HCT116 (cell line): ENCODE data around the gene POFUT2. TPM values are rescaled to one million over a fixed set of nuclear protein-coding genes. Genes with fewer than 3 reads are reported as not detected.

Experiments used
- ATAC-seq: fragments of 200-7000 bp; cut with Tn5 transposase; 2 replicates; pipeline ENCODE4 v1.9.1; 2020; ENCODE audit warnings: mild to moderate bottlenecking, moderate library complexity
- BruUV-seq: library from RNA; stranded (reverse); fragments of 400-500 nt; replicated peaks from 2 replicates; lab custom pipeline; 2021; lab: Mats Ljungman, UMichigan
- CTCF ChIA-PET: fragments of 300-600 bp; sonication (Branson Sonifier 250); formaldehyde crosslinking; loops from one replicate; lab custom pipeline; 2021; ENCODE audit warnings: antibody characterized with exemption; lab: Charles Lee
- POLR2A ChIA-PET: fragments of 300-600, 350-600 bp; sonication (Branson Sonifier 250); formaldehyde crosslinking; loops from one replicate; lab custom pipeline; 2021; ENCODE audit warnings: antibody characterized with exemption; lab: Charles Lee
- RAD21 ChIA-PET, 2 experiments: fragments of 300-600 bp; sonication (Branson Sonifier 250); formaldehyde crosslinking; loops; one replicate each; lab custom pipeline; 2023; ENCODE audit warnings: low total read pairs in 2 of 2; ENCODE audit not compliant: uncharacterized antibody in 2 of 2, unreplicated experiment in 2 of 2, low non-redundant PET in 1 of 2; lab: Charles Lee
- DNase-seq: peaks from one replicate; pipeline ENCODE4 v3.0.0-alpha.2; 2010; ENCODE audit warnings: low read depth, low spot score
- H2AFZ ChIP-seq: fragments of 200-600 bp; shearing (Covaris generic), sonication (generic); 2 replicates; pipeline ENCODE4 v1.6.1; 2017; ENCODE audit warnings: low read depth, mixed run types, mixed read lengths, antibody characterized with exemption, low read length; ENCODE audit not compliant: poor library complexity, severe bottlenecking
- H3K27ac ChIP-seq: 2 replicates; pipeline ENCODE4 v1.5.1; 2012; ENCODE audit warnings: low read depth, low read length
- H3K27me3 ChIP-seq: fragments of 200-600 bp; sonication (generic); 2 replicates; pipeline ENCODE4 v1.6.1; 2016; ENCODE audit warnings: mixed run types, low read length, mixed read lengths; ENCODE audit not compliant: insufficient read depth
- H3K36me3 ChIP-seq, 2 experiments: fragments of 200-500 bp in 1 of 2; fragments of 200-600 bp in 1 of 2; sonication (Bioruptor generic) in 1 of 2; sonication (generic) in 1 of 2; 2 replicates each; pipeline versions ENCODE4 v1.5.1 to v1.6.1; 2014 to 2016; ENCODE audit warnings: low read length in 2 of 2, inconsistent platforms in 1 of 2, mixed read lengths in 1 of 2, mixed run types in 1 of 2; ENCODE audit not compliant: insufficient read depth in 2 of 2, control insufficient read depth in 1 of 2
- H3K4me1 ChIP-seq, 2 experiments: fragments of 200-600 bp in 1 of 2; sonication (generic) in 1 of 2; 2 replicates each; pipeline versions ENCODE4 v1.5.1 to v1.6.1; 2012 to 2017; ENCODE audit warnings: low read length in 2 of 2, inconsistent platforms in 1 of 2, mild to moderate bottlenecking in 1 of 2, mixed read lengths in 1 of 2, mixed run types in 1 of 2, moderate library complexity in 1 of 2; ENCODE audit not compliant: insufficient read depth in 2 of 2, control insufficient read depth in 1 of 2
- H3K4me2 ChIP-seq: fragments of 200-600 bp; sonication (generic); 2 replicates; pipeline ENCODE4 v1.6.1; 2017; ENCODE audit warnings: mixed run types, low read length, mixed read lengths
- H3K4me3 ChIP-seq, 2 experiments: fragments of 200-600 bp in 1 of 2; sonication (generic) in 1 of 2; replicated peaks in 1 of 2; 2 replicates each; pipeline ENCODE4 v1.5.1; 2011 to 2016; ENCODE audit warnings: low read length in 2 of 2, control low read depth in 1 of 2, low read depth in 1 of 2, mild to moderate bottlenecking in 1 of 2, mixed read lengths in 1 of 2, mixed run types in 1 of 2
- H3K79me2 ChIP-seq: fragments of 200-600 bp; sonication (generic); 2 replicates; pipeline ENCODE4 v1.6.1; 2017; ENCODE audit warnings: mild to moderate bottlenecking, mixed run types, low read length, moderate library complexity, mixed read lengths; ENCODE audit not compliant: insufficient read depth
- H3K9ac ChIP-seq: fragments of 200-600 bp; sonication (generic); 2 replicates; pipeline ENCODE4 v1.6.1; 2016; ENCODE audit warnings: low read length, mixed read lengths
- H3K9me2 ChIP-seq: fragments of 200-600 bp; sonication (generic), shearing (Covaris generic); 2 replicates; pipeline ENCODE4 v1.6.1; 2017; ENCODE audit warnings: mixed run types, mild to moderate bottlenecking, moderate library complexity; ENCODE audit not compliant: insufficient read depth
- H3K9me3 ChIP-seq, 2 experiments: fragments of 200-500 bp in 1 of 2; fragments of 200-600 bp in 1 of 2; sonication (Bioruptor generic) in 1 of 2; sonication (generic) in 1 of 2; 2 replicates each; pipeline ENCODE4 v1.6.1; 2014 to 2017; ENCODE audit warnings: low read length in 2 of 2, mixed read lengths in 2 of 2, inconsistent platforms in 1 of 2, low read depth in 1 of 2, mild to moderate bottlenecking in 1 of 2, mixed run types in 1 of 2, moderate library complexity in 1 of 2; ENCODE audit not compliant: control insufficient read depth in 1 of 2, insufficient read depth in 1 of 2
- H4K20me1 ChIP-seq: fragments of 200-600 bp; sonication (generic), shearing (Covaris generic); 2 replicates; pipeline ENCODE4 v1.6.1; 2017; ENCODE audit warnings: mixed run types, mild to moderate bottlenecking, moderate library complexity; ENCODE audit not compliant: insufficient read depth
- ATF3 ChIP-seq: IDR thresholded peaks from 2 replicates; pipeline ENCODE4 v1.6.1; 2012
- FOSL1 ChIP-seq: IDR thresholded peaks from 2 replicates; pipeline ENCODE4 v1.6.1; 2012; ENCODE audit warnings: low read depth
- MAX ChIP-seq: IDR thresholded peaks from 2 replicates; pipeline ENCODE4 v1.6.1; 2012
- POLR2A ChIP-seq: IDR thresholded peaks from 2 replicates; pipeline ENCODE4 v1.7.0; 2011; ENCODE audit warnings: borderline replicate concordance; ENCODE audit not compliant: insufficient read depth, insufficient read length; ENCODE audit errors: extremely low read depth
- REST ChIP-seq: IDR thresholded peaks from 2 replicates; pipeline ENCODE4 v1.6.1; 2012; ENCODE audit warnings: low read depth
- SIN3A ChIP-seq: IDR thresholded peaks from 2 replicates; pipeline ENCODE4 v1.6.1; 2012; ENCODE audit warnings: low read depth
- SP1 ChIP-seq: IDR thresholded peaks from 2 replicates; pipeline ENCODE4 v1.6.1; 2012; ENCODE audit warnings: low read depth
- SRF ChIP-seq: IDR thresholded peaks from 2 replicates; pipeline ENCODE4 v1.6.1; 2012; ENCODE audit warnings: low read depth
- intact Hi-C: fragments of 100-400 bp; cut with micrococcal nuclease; formaldehyde crosslinking; loops from 2 replicates; pipeline ENCODE4 v1.10.0; 2022
- total RNA-seq: library from RNA; stranded (reverse); gene quantifications from one replicate; pipeline ENCODE4 v1.2.1, GENCODE V29; 2021; ENCODE audit not compliant: unreplicated experiment
- TF ChIP-seq, protein P1 (sequence below), 3 experiments: fragments of 200-600 bp in 1 of 3; sonication (generic) in 1 of 3; IDR thresholded peaks in 2 of 3; conservative IDR thresholded peaks in 1 of 3; 2 replicates each; pipeline ENCODE4 v1.5.1; 2012 to 2017; ENCODE audit warnings: low read depth in 2 of 3, low read length in 2 of 3, antibody characterized with exemption in 1 of 3, borderline replicate concordance in 1 of 3, control low read depth in 1 of 3, mild to moderate bottlenecking in 1 of 3, mixed read lengths in 1 of 3, mixed run types in 1 of 3, moderate library complexity in 1 of 3; ENCODE audit not compliant: insufficient read depth in 1 of 3

The POFUT2 gene
- total RNA-seq, 1 experiment from 2014 or later: 20.5 TPM

DNA sequence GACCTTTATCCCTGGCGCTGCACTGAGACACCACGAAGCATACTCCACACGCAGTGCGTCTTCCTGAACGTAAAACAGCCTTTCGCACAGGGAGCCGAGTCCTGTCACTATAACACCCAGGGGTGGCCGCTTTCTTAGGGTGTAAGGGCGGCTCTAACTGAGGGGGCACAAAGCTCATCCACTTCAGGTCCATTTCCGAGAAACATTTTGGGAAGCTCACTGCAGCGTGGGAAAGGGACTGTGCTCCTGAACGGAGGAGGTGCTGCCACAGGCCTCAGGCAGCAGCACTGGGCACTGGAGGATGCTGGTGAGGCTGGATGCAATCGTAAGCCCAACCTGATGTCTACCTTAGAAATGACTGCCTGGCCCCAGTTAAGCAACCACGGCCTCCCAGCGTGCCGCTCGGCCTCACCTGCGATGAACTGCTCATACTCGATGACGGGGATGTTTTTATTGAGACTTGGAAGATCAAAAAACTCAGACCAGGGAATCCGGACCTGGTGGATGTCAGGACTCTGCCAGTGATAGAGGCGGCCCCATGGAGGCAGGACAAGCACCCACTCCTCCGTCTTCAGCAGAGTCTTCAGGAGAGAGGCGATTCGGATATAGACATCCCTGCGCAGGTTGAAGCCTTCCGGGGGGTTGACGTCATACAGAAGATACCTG lies 2.3 kb downstream of the POFUT2 start:
- intact Hi-C loops: no loop called here
- ATAC-seq (no peak), DNase-seq (no peak)
- H3K9ac ChIP-seq: no peak overlapping the region
- H3K79me2 ChIP-seq: peaks cover 12% of the 10 kb centered on the region
- no peaks in the 10 kb centered on the region for H3K27me3 ChIP-seq
- no peaks in the 10 kb centered on the region for H4K20me1 ChIP-seq
- H3K4me3 ChIP-seq: no peak overlapping the region
- no peak overlapping the region for H3K27ac ChIP-seq
- no peaks in the 10 kb centered on the region for H3K9me2 ChIP-seq
- CTCF ChIA-PET: no interaction called here
- RAD21 ChIA-PET: no interaction called here
- no peak overlapping the region for H2AFZ ChIP-seq
- no TSS peak for BruUV-seq
- H3K4me2 ChIP-seq: no peak overlapping the region
- peaks cover 0 to 23% of the 10 kb centered on the region in 2 experiments; a peak in 3 of 4 replicates for H3K36me3 ChIP-seq
- no peak for TF ChIP-seq POLR2A
- no peak for TF ChIP-seq SP1
- TF ChIP-seq FOSL1: no peak
- TF ChIP-seq SRF: no peak
- TF ChIP-seq SIN3A: no peak
- TF ChIP-seq REST: no peak
- TF ChIP-seq MAX: no peak
- TF ChIP-seq, protein P1, sequence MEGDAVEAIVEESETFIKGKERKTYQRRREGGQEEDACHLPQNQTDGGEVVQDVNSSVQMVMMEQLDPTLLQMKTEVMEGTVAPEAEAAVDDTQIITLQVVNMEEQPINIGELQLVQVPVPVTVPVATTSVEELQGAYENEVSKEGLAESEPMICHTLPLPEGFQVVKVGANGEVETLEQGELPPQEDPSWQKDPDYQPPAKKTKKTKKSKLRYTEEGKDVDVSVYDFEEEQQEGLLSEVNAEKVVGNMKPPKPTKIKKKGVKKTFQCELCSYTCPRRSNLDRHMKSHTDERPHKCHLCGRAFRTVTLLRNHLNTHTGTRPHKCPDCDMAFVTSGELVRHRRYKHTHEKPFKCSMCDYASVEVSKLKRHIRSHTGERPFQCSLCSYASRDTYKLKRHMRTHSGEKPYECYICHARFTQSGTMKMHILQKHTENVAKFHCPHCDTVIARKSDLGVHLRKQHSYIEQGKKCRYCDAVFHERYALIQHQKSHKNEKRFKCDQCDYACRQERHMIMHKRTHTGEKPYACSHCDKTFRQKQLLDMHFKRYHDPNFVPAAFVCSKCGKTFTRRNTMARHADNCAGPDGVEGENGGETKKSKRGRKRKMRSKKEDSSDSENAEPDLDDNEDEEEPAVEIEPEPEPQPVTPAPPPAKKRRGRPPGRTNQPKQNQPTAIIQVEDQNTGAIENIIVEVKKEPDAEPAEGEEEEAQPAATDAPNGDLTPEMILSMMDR (IDR thresholded peaks at IDR 0.05 in 2 of 3, conservative IDR thresholded peaks at IDR 0.05 in 1 of 3; ENCODE audit: borderline replicate concordance in 1 of 3, insufficient read depth in 1 of 3, low read depth in 2 of 3, low read length in 2 of 3): no peak
- no peak for TF ChIP-seq ATF3
- TF ChIP-seq, all 23 proteins: peak for 0
- Histone ChIP-seq H3K9me3 (no peaks in the 10 kb centered on the region), H3K4me1 (peaks cover 5 to 8% of the 10 kb centered on the region in 2 experiments; a peak in 3 of 4 replicates)
- POLR2A ChIA-PET: no interaction called here
